ENCODE results near the gene MCU. TPM values are rescaled to one million over a fixed set of nuclear protein-coding genes. Genes with fewer than 3 reads are reported as not detected.

MCU gene
- total and polyA plus RNA-seq, 12 donors = 9.0 to 19.0 (median 14.7) TPM

GRCh38 chr10:72761498-72761897, 69.6 kb downstream of the MCU start:
- H3K9me3 ChIP-seq = peaks cover 0 to 3% (median 0%) of the 10 kb centered on the region in 11 donors
- peak overlapping the region in 1 of 10 donors; percentile 6 for H3K27ac ChIP-seq
- 93 to 95% methylated on average over 1 of the region's 1 CpG for WGBS, 2 donors
- no peak for TF ChIP-seq CTCF (IDR thresholded peaks at IDR 0.05)
- peaks cover 0 to 24% (median 5%) of the 10 kb centered on the region in 9 donors for H3K4me1 ChIP-seq
- ATAC-seq = no peak
- H3K4me3 ChIP-seq = no peak overlapping the region
- H3K27me3 ChIP-seq = no peaks in the 10 kb centered on the region
- peaks cover 0 to 8% (median 0%) of the 10 kb centered on the region in 9 donors for H3K36me3 ChIP-seq
- intact Hi-C loops (cut with DNase I) = no loop called here
- DNase-seq = no peak

- intact Hi-C loops (cut with DNase I) = no loop called here
- H3K4me1 ChIP-seq = peaks cover 0 to 19% (median 5%) of the 10 kb centered on the region in 9 donors
- H3K4me3 ChIP-seq = no peak overlapping the region
- no peaks in the 10 kb centered on the region for H3K27me3 ChIP-seq
- peaks cover 0 to 8% (median 0%) of the 10 kb centered on the region in 9 donors for H3K36me3 ChIP-seq
- peak overlapping the region in 1 of 10 donors; percentile 6 for H3K27ac ChIP-seq
- DNase-seq (no peak), ATAC-seq (no peak)
- no peak for TF ChIP-seq CTCF (IDR thresholded peaks at IDR 0.05)
- H3K9me3 ChIP-seq = peaks cover 0 to 8% (median 0%) of the 10 kb centered on the region in 11 donors
Measured at GRCh38 chr10:72762042-72762441, 70.1 kb downstream of the MCU start.

DNA sequence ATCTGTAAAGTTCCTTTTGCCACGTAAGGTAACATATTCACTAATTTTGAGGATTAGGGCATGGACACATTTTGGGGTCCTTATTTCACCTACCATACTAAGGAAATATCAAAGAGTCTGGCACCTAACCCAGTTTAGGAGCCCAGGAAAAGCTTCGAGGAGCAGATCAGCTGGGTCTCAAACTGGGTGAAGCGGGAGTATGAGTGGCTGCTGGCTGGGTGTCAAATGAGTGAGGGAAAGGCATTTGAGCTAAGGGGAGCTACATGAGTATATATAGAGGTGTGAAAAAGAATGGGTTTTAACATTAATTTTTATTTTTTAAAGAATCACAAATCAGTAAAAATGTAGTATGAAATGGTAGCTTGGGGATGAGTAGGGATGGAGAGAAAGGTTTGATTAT, 71.3 kb downstream of the MCU start:
- Histone ChIP-seq H3K36me3 (peaks cover 0 to 8% (median 0%) of the 10 kb centered on the region in 9 donors), H3K9me3 (peaks cover 0 to 17% (median 0%) of the 10 kb centered on the region in 11 donors), H3K27ac (no peak overlapping the region), H3K4me3 (no peak overlapping the region), H3K27me3 (no peaks in the 10 kb centered on the region), H3K4me1 (peaks cover 0 to 15% (median 5%) of the 10 kb centered on the region in 9 donors)
- no peak for ATAC-seq
- TF ChIP-seq CTCF (IDR thresholded peaks at IDR 0.05) = no peak
- DNase-seq = no peak
- intact Hi-C loops (cut with DNase I) = no loop called here
- 77 to 83% methylated on average over 3 of the region's 3 CpGs for WGBS, 2 donors

GRCh38 chr10:72764151-72764550, 72.2 kb downstream of the MCU start:
- Histone ChIP-seq H3K36me3 (peaks cover 0 to 8% (median 0%) of the 10 kb centered on the region in 9 donors), H3K4me1 (peaks cover 0 to 15% (median 5%) of the 10 kb centered on the region in 9 donors), H3K9me3 (peaks cover 0 to 17% (median 0%) of the 10 kb centered on the region in 11 donors), H3K27me3 (no peaks in the 10 kb centered on the region), H3K27ac (no peak overlapping the region), H3K4me3 (no peak overlapping the region)
- intact Hi-C loops (cut with DNase I) = no loop called here
- no peak for ATAC-seq
- no peak for DNase-seq
- TF ChIP-seq CTCF (IDR thresholded peaks at IDR 0.05) = no peak
